ENCODE results near the gene RNF152.

The RNF152 gene

GRCh38 chr18:61883547-61883946 is 9.3 kb downstream of the RNF152 start:
- Histone ChIP-seq H3K4me3 (ENCODE audit: low read length in 2 of 2) (no peak overlapping the region), H3K9ac (ENCODE audit: low read depth in 1 of 2, low read length in 2 of 2) (no peak overlapping the region), H3K9me3 (ENCODE audit: control insufficient read depth in 2 of 2, low read length in 2 of 2) (no peaks in the 10 kb centered on the region), H3K27me3 (ENCODE audit: control insufficient read depth in 2 of 2, insufficient read depth in 2 of 2, low read length in 2 of 2) (no peaks in the 10 kb centered on the region), H3K27ac (ENCODE audit: low read depth in 2 of 2, low read length in 2 of 2) (no peak overlapping the region), H3K4me1 (ENCODE audit: control insufficient read depth in 2 of 2, insufficient read depth in 2 of 2, low read length in 2 of 2) (no peaks in the 10 kb centered on the region), H3K36me3 (ENCODE audit: control insufficient read depth in 2 of 2, insufficient read depth in 2 of 2, low read length in 2 of 2) (peaks cover 0 to 2% of the 10 kb centered on the region in 2 donors)

- Histone ChIP-seq H3K4me3 (ENCODE audit: low read length in 2 of 2) (no peak overlapping the region), H3K27me3 (ENCODE audit: control insufficient read depth in 2 of 2, insufficient read depth in 2 of 2, low read length in 2 of 2) (no peaks in the 10 kb centered on the region), H3K9ac (ENCODE audit: low read depth in 1 of 2, low read length in 2 of 2) (no peak overlapping the region), H3K36me3 (ENCODE audit: control insufficient read depth in 2 of 2, insufficient read depth in 2 of 2, low read length in 2 of 2) (peaks cover 0 to 2% of the 10 kb centered on the region in 2 donors), H3K4me1 (ENCODE audit: control insufficient read depth in 2 of 2, insufficient read depth in 2 of 2, low read length in 2 of 2) (no peaks in the 10 kb centered on the region), H3K9me3 (ENCODE audit: control insufficient read depth in 2 of 2, low read length in 2 of 2) (no peaks in the 10 kb centered on the region), H3K27ac (ENCODE audit: low read depth in 2 of 2, low read length in 2 of 2) (no peak overlapping the region)
These were observed 10.4 kb downstream of the RNF152 start for GRCh38 chr18:61882296-61883004.

GRCh38 chr18:61876899-61877298 is 15.9 kb downstream of the RNF152 start:
- Histone ChIP-seq H3K9me3 (ENCODE audit: control insufficient read depth in 2 of 2, low read length in 2 of 2) (no peaks in the 10 kb centered on the region), H3K4me3 (ENCODE audit: low read length in 2 of 2) (no peak overlapping the region), H3K4me1 (ENCODE audit: control insufficient read depth in 2 of 2, insufficient read depth in 2 of 2, low read length in 2 of 2) (no peaks in the 10 kb centered on the region), H3K27me3 (ENCODE audit: control insufficient read depth in 2 of 2, insufficient read depth in 2 of 2, low read length in 2 of 2) (no peaks in the 10 kb centered on the region), H3K27ac (ENCODE audit: low read depth in 2 of 2, low read length in 2 of 2) (no peak overlapping the region), H3K36me3 (ENCODE audit: control insufficient read depth in 2 of 2, insufficient read depth in 2 of 2, low read length in 2 of 2) (no peaks in the 10 kb centered on the region), H3K9ac (ENCODE audit: low read depth in 1 of 2, low read length in 2 of 2) (no peak overlapping the region)

- Histone ChIP-seq H3K27ac (ENCODE audit: low read depth in 2 of 2, low read length in 2 of 2) (peak overlapping the region in 1 of 2 donors; percentile 41), H3K9ac (ENCODE audit: low read depth in 1 of 2, low read length in 2 of 2) (no peak overlapping the region), H3K4me1 (ENCODE audit: control insufficient read depth in 2 of 2, insufficient read depth in 2 of 2, low read length in 2 of 2) (peaks cover 4 to 7% of the 10 kb centered on the region in 2 donors), H3K27me3 (ENCODE audit: control insufficient read depth in 2 of 2, insufficient read depth in 2 of 2, low read length in 2 of 2) (no peaks in the 10 kb centered on the region), H3K4me3 (ENCODE audit: low read length in 2 of 2) (no peak overlapping the region), H3K9me3 (ENCODE audit: control insufficient read depth in 2 of 2, low read length in 2 of 2) (no peaks in the 10 kb centered on the region), H3K36me3 (ENCODE audit: control insufficient read depth in 2 of 2, insufficient read depth in 2 of 2, low read length in 2 of 2) (peaks cover 0 to 4% of the 10 kb centered on the region in 2 donors)
These were observed 22.7 kb downstream of the RNF152 start for GRCh38 chr18:61870151-61870550.

GRCh38 chr18:61869636-61870035 is 23.2 kb downstream of the RNF152 start:
- peaks cover 0 to 4% of the 10 kb centered on the region in 2 donors for H3K36me3 ChIP-seq (ENCODE audit: control insufficient read depth in 2 of 2, insufficient read depth in 2 of 2, low read length in 2 of 2)
- peak overlapping the region in 1 of 2 donors; percentile 41 for H3K27ac ChIP-seq (ENCODE audit: low read depth in 2 of 2, low read length in 2 of 2)

GRCh38 chr18:61865466-61866175 is 27.2 kb downstream of the RNF152 start:
- Histone ChIP-seq H3K36me3 (ENCODE audit: control insufficient read depth in 2 of 2, insufficient read depth in 2 of 2, low read length in 2 of 2) (peaks cover 0 to 4% of the 10 kb centered on the region in 2 donors), H3K27me3 (ENCODE audit: control insufficient read depth in 2 of 2, insufficient read depth in 2 of 2, low read length in 2 of 2) (no peaks in the 10 kb centered on the region), H3K27ac (ENCODE audit: low read depth in 2 of 2, low read length in 2 of 2) (no peak overlapping the region), H3K9ac (ENCODE audit: low read depth in 1 of 2, low read length in 2 of 2) (no peak overlapping the region), H3K4me1 (ENCODE audit: control insufficient read depth in 2 of 2, insufficient read depth in 2 of 2, low read length in 2 of 2) (peaks cover 4 to 7% of the 10 kb centered on the region in 2 donors), H3K4me3 (ENCODE audit: low read length in 2 of 2) (no peak overlapping the region), H3K9me3 (ENCODE audit: control insufficient read depth in 2 of 2, low read length in 2 of 2) (no peaks in the 10 kb centered on the region)

More at GRCh38 chr18:61869636-61870035, 23.2 kb downstream of the RNF152 start:
- Histone ChIP-seq H3K27me3 (ENCODE audit: control insufficient read depth in 2 of 2, insufficient read depth in 2 of 2, low read length in 2 of 2) (no peaks in the 10 kb centered on the region), H3K4me1 (ENCODE audit: control insufficient read depth in 2 of 2, insufficient read depth in 2 of 2, low read length in 2 of 2) (peaks cover 4 to 7% of the 10 kb centered on the region in 2 donors), H3K4me3 (ENCODE audit: low read length in 2 of 2) (no peak overlapping the region), H3K9me3 (ENCODE audit: control insufficient read depth in 2 of 2, low read length in 2 of 2) (no peaks in the 10 kb centered on the region), H3K9ac (ENCODE audit: low read depth in 1 of 2, low read length in 2 of 2) (no peak overlapping the region)

- Histone ChIP-seq H3K36me3 (ENCODE audit: control insufficient read depth in 2 of 2, insufficient read depth in 2 of 2, low read length in 2 of 2) (peaks cover 0 to under 1% of the 10 kb centered on the region in 2 donors), H3K4me3 (ENCODE audit: low read length in 2 of 2) (no peak overlapping the region), H3K27ac (ENCODE audit: low read depth in 2 of 2, low read length in 2 of 2) (no peak overlapping the region), H3K27me3 (ENCODE audit: control insufficient read depth in 2 of 2, insufficient read depth in 2 of 2, low read length in 2 of 2) (no peaks in the 10 kb centered on the region), H3K9me3 (ENCODE audit: control insufficient read depth in 2 of 2, low read length in 2 of 2) (no peaks in the 10 kb centered on the region), H3K4me1 (ENCODE audit: control insufficient read depth in 2 of 2, insufficient read depth in 2 of 2, low read length in 2 of 2) (no peaks in the 10 kb centered on the region), H3K9ac (ENCODE audit: low read depth in 1 of 2, low read length in 2 of 2) (no peak overlapping the region)
These were observed 31.4 kb downstream of the RNF152 start for GRCh38 chr18:61861372-61861771.

- Histone ChIP-seq H3K9me3 (ENCODE audit: control insufficient read depth in 2 of 2, low read length in 2 of 2) (no peaks in the 10 kb centered on the region), H3K4me3 (ENCODE audit: low read length in 2 of 2) (no peak overlapping the region), H3K9ac (ENCODE audit: low read depth in 1 of 2, low read length in 2 of 2) (no peak overlapping the region), H3K4me1 (ENCODE audit: control insufficient read depth in 2 of 2, insufficient read depth in 2 of 2, low read length in 2 of 2) (no peaks in the 10 kb centered on the region), H3K27me3 (ENCODE audit: control insufficient read depth in 2 of 2, insufficient read depth in 2 of 2, low read length in 2 of 2) (no peaks in the 10 kb centered on the region), H3K36me3 (ENCODE audit: control insufficient read depth in 2 of 2, insufficient read depth in 2 of 2, low read length in 2 of 2) (no peaks in the 10 kb centered on the region), H3K27ac (ENCODE audit: low read depth in 2 of 2, low read length in 2 of 2) (no peak overlapping the region)
These were observed 32.5 kb downstream of the RNF152 start for GRCh38 chr18:61860302-61860701.

GRCh38 chr18:61859113-61859512 is 33.7 kb downstream of the RNF152 start:
- Histone ChIP-seq H3K4me3 (ENCODE audit: low read length in 2 of 2) (no peak overlapping the region), H3K9ac (ENCODE audit: low read depth in 1 of 2, low read length in 2 of 2) (no peak overlapping the region), H3K4me1 (ENCODE audit: control insufficient read depth in 2 of 2, insufficient read depth in 2 of 2, low read length in 2 of 2) (no peaks in the 10 kb centered on the region), H3K9me3 (ENCODE audit: control insufficient read depth in 2 of 2, low read length in 2 of 2) (no peaks in the 10 kb centered on the region), H3K27ac (ENCODE audit: low read depth in 2 of 2, low read length in 2 of 2) (no peak overlapping the region), H3K27me3 (ENCODE audit: control insufficient read depth in 2 of 2, insufficient read depth in 2 of 2, low read length in 2 of 2) (no peaks in the 10 kb centered on the region), H3K36me3 (ENCODE audit: control insufficient read depth in 2 of 2, insufficient read depth in 2 of 2, low read length in 2 of 2) (no peaks in the 10 kb centered on the region)

- Histone ChIP-seq H3K27ac (ENCODE audit: low read depth in 2 of 2, low read length in 2 of 2) (no peak overlapping the region), H3K4me1 (ENCODE audit: control insufficient read depth in 2 of 2, insufficient read depth in 2 of 2, low read length in 2 of 2) (no peaks in the 10 kb centered on the region), H3K36me3 (ENCODE audit: control insufficient read depth in 2 of 2, insufficient read depth in 2 of 2, low read length in 2 of 2) (no peaks in the 10 kb centered on the region), H3K9me3 (ENCODE audit: control insufficient read depth in 2 of 2, low read length in 2 of 2) (no peaks in the 10 kb centered on the region), H3K27me3 (ENCODE audit: control insufficient read depth in 2 of 2, insufficient read depth in 2 of 2, low read length in 2 of 2) (no peaks in the 10 kb centered on the region), H3K4me3 (ENCODE audit: low read length in 2 of 2) (no peak overlapping the region), H3K9ac (ENCODE audit: low read depth in 1 of 2, low read length in 2 of 2) (no peak overlapping the region)
These were observed 36.1 kb downstream of the RNF152 start for GRCh38 chr18:61856678-61857077.
